ENCODE measurements around the gene BARX2. TPM values are rescaled to one million over a fixed set of nuclear protein-coding genes. Genes with fewer than 3 reads are reported as not detected.

BARX2 gene
- total RNA-seq, 4 donors from 2014 or later: 11.1 to 31.8 (median 23.2) TPM

DNA sequence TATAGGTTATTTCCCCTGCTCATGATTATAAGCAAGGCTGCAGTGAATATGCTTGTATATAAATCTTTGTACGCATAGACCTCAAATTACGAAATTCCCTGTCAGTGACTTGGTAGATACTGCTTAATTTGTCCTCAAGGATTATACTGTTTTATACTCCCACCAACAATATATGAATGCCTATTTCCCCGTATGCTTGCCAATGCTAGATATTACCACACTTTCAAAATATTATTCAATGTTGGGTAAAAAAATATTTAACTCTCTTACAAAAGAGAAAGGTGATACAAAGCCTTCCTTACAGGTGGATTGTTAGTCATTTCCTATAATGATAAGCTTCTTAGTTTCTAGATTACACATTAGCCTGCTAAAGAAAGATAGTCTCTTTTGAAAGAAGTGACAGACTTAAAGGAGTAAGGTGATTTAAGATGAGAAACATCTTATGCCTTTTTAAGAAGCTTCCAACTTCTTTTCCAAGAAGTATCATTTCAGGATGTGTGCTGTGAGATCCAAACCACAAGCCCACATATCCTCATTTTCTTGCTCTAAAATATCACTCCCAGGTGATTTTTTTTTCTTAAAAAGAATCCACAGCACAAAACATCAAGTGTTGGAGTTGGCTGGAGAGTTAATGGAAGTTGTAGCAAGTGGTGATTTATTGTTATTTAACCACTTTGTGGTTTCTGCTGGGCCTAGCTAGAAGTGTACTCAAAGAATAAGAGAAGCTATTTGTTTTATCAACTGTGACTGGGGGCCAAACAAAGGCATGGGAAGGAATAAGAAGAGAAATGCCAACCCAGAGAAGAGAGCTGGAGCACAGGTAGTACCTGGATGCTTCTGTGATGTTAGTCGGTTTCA is 59.2 kb downstream of the BARX2 start:
- DNase-seq (ENCODE audit: low spot score in 2 of 2): no peak
- Histone ChIP-seq H3K4me1 (peaks cover 4% of the 10 kb centered on the region), H3K36me3 (no peaks in the 10 kb centered on the region), H3K27ac (no peak overlapping the region), H3K9me3 (no peaks in the 10 kb centered on the region), H3K4me3 (no peak overlapping the region), H3K27me3 (no peaks in the 10 kb centered on the region)
- TF ChIP-seq EP300 (IDR thresholded peaks at IDR 0.05) (no peak), POLR2A (IDR thresholded peaks at IDR 0.05) (no peak), POLR2AphosphoS5 (IDR thresholded peaks at IDR 0.05) (no peak)
- TF ChIP-seq, protein P1, sequence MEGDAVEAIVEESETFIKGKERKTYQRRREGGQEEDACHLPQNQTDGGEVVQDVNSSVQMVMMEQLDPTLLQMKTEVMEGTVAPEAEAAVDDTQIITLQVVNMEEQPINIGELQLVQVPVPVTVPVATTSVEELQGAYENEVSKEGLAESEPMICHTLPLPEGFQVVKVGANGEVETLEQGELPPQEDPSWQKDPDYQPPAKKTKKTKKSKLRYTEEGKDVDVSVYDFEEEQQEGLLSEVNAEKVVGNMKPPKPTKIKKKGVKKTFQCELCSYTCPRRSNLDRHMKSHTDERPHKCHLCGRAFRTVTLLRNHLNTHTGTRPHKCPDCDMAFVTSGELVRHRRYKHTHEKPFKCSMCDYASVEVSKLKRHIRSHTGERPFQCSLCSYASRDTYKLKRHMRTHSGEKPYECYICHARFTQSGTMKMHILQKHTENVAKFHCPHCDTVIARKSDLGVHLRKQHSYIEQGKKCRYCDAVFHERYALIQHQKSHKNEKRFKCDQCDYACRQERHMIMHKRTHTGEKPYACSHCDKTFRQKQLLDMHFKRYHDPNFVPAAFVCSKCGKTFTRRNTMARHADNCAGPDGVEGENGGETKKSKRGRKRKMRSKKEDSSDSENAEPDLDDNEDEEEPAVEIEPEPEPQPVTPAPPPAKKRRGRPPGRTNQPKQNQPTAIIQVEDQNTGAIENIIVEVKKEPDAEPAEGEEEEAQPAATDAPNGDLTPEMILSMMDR (IDR thresholded peaks at IDR 0.05): no peak
- 69% methylated on average over 4 of the region's 4 CpGs for WGBS

DNA sequence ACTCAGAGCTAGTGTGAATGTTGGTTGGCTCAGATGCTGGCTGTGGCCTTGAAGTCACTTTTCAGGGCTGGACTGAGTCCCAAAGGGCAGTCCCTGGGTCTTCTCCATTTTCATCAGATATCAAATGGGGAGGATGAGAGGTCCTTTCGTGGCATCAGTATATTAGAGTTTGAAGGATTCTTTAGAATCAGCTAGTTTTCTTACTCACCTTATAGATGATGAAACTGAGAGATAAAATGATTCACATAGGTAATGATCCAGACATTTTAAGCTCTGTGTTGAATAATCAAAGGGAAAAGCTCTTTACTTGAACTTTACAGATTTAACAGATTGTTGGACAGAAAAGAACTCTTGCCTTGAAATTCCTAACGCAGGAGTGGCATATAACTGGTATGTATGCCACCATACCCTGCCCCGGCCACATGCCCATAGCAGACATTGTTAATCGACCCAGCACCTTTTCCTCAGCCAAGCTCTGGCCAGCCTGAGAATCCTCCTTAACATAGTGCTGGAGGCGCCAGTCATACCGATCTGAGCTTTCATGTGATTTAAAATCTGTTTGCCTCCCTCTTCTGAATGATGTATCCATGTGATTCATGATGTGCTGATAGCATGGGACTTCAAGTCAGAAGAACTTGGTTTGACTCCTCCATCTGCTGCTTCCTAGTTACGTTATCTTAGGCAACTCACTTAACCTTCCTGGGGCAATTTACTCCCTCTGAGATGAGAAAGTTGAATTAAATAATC is 60.0 kb downstream of the BARX2 start:
- 69% methylated on average over 7 of the region's 7 CpGs for WGBS
- Histone ChIP-seq H3K4me1 (peaks cover 10% of the 10 kb centered on the region), H3K36me3 (no peaks in the 10 kb centered on the region), H3K4me3 (no peak overlapping the region), H3K27me3 (no peaks in the 10 kb centered on the region), H3K27ac (no peak overlapping the region), H3K9me3 (no peaks in the 10 kb centered on the region)
- DNase-seq (ENCODE audit: low spot score in 2 of 2): no peak
- TF ChIP-seq POLR2A (IDR thresholded peaks at IDR 0.05): no peak
- TF ChIP-seq, protein P1 (IDR thresholded peaks at IDR 0.05): no peak
- TF ChIP-seq EP300 (IDR thresholded peaks at IDR 0.05): no peak
- no peak for TF ChIP-seq POLR2AphosphoS5 (IDR thresholded peaks at IDR 0.05)

DNA sequence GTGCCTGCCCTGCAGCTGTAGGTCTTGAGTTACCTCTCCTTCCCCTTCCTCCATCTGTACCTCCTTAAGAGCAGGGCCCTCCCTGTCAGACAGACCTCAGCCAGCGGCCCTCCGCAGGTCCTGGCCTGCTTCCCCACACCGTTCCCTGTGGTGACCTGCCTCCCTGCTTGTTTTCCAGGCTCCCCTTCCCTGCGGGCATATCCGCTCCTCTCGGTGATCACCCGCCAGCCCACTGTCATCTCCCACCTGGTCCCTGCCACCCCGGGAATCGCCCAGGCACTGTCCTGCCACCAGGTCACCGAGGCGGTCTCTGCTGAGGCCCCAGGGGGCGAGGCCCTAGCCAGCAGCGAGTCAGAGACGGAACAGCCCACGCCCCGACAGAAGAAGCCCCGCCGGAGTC is 60.9 kb downstream of the BARX2 start:
- DNase-seq (ENCODE audit: low spot score in 2 of 2): no peak
- TF ChIP-seq POLR2A (IDR thresholded peaks at IDR 0.05) (no peak), EP300 (IDR thresholded peaks at IDR 0.05) (no peak), POLR2AphosphoS5 (IDR thresholded peaks at IDR 0.05) (no peak)
- TF ChIP-seq, protein P1 (IDR thresholded peaks at IDR 0.05): no peak
- WGBS: 84% methylated on average over 18 of the region's 18 CpGs
- no peaks in the 10 kb centered on the region for H3K27me3 ChIP-seq
- H3K27ac ChIP-seq: no peak overlapping the region
- peaks cover 11% of the 10 kb centered on the region for H3K4me1 ChIP-seq
- no peaks in the 10 kb centered on the region for H3K36me3 ChIP-seq
- H3K9me3 ChIP-seq: no peaks in the 10 kb centered on the region
- no peak overlapping the region for H3K4me3 ChIP-seq

DNA sequence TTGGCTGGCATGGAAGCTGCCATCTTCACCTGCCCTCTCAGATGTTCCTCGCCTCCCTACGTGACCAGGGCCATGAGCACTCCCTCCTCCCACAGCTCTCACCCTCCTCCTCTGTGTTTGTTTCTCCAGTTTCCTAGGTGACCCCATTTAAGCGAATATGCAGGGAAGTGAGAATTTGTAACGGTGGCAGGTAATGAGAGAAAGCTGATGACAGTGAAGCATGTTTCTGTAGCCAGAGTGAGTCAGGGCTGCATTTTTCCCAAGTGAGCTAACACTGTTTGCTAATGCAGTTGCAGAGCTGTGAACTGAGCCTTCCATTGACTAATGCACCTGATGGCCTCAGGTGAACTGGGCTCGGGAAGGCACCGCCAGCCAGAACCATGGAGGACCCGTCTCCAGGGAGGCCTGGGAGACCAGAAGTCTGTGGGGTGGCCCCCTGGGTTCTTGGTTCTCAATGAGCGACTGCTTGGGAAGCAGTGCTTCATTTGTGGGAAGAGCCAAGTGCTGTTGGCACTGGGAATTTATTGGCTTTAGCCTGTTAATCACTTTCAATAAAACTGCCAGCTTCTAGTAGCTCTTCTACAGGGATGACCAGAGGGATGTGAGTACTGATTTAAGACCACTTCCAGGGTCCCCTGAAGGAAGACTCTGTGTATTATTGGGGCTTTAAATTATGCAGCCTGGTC is 64.5 kb downstream of the BARX2 start:
- Histone ChIP-seq H3K4me1 (peaks cover 14% of the 10 kb centered on the region), H3K27me3 (no peaks in the 10 kb centered on the region)
- TF ChIP-seq POLR2A (IDR thresholded peaks at IDR 0.05) (no peak), EP300 (IDR thresholded peaks at IDR 0.05) (no peak), POLR2AphosphoS5 (IDR thresholded peaks at IDR 0.05) (no peak)
- TF ChIP-seq, protein P1 (IDR thresholded peaks at IDR 0.05): no peak

More for the DNA sequence above, 64.5 kb downstream of the BARX2 start:
- no peak overlapping the region for H3K27ac ChIP-seq
- no peaks in the 10 kb centered on the region for H3K9me3 ChIP-seq
- DNase-seq (ENCODE audit: low spot score in 2 of 2): no peak
- H3K36me3 ChIP-seq: no peaks in the 10 kb centered on the region
- WGBS: 28% methylated on average over 8 of the region's 8 CpGs
- no peak overlapping the region for H3K4me3 ChIP-seq
